CD14-positive monocyte (primary cell): Measurements from ENCODE around the gene SCAF8. TPM values are rescaled to one million over a fixed set of nuclear protein-coding genes. Genes with fewer than 3 reads are reported as not detected.

ENCODE experiments used
- DNase-seq, 3 donors: peaks; one replicate each; pipeline ENCODE4 v3.0.0-alpha.2; 2011 to 2022
- H2AFZ ChIP-seq: 2 replicates; pipeline ENCODE4 v1.6.0; 2012; ENCODE audit warnings: mild to moderate bottlenecking, low read depth, low read length, inconsistent platforms; ENCODE audit not compliant: insufficient read depth, poor library complexity, severe bottlenecking
- H3K27ac ChIP-seq, 2 donors: 1 replicate in 1 of 2; 2 replicates in 1 of 2; pipeline ENCODE4 v1.5.1; 2012 to 2013; ENCODE audit warnings: low read length in 2 of 2, control low read depth in 1 of 2, inconsistent platforms in 1 of 2, low read depth in 1 of 2, mild to moderate bottlenecking in 1 of 2
- H3K27me3 ChIP-seq, 2 donors: one replicate each; pipeline versions ENCODE4 v1.6.0 to v1.6.1; 2011 to 2013; ENCODE audit warnings: low read length in 2 of 2; ENCODE audit not compliant: control insufficient read depth in 2 of 2, insufficient read depth in 2 of 2
- H3K36me3 ChIP-seq, 2 donors: replicated peaks in 1 of 2; 1 replicate in 1 of 2; 2 replicates in 1 of 2; pipeline versions ENCODE4 v1.5.1 to v1.6.1; 2012 to 2013; ENCODE audit warnings: low read length in 2 of 2, control low read depth in 1 of 2, inconsistent platforms in 1 of 2, mild to moderate bottlenecking in 1 of 2; ENCODE audit not compliant: insufficient read depth in 2 of 2, control insufficient read depth in 1 of 2
- H3K4me1 ChIP-seq, 2 donors: 1 replicate in 1 of 2; 2 replicates in 1 of 2; pipeline versions ENCODE4 v1.5.1 to v1.6.1; 2012 to 2013; ENCODE audit warnings: low read length in 2 of 2, control low read depth in 1 of 2, inconsistent platforms in 1 of 2, mild to moderate bottlenecking in 1 of 2, moderate library complexity in 1 of 2; ENCODE audit not compliant: insufficient read depth in 2 of 2, control insufficient read depth in 1 of 2
- H3K4me2 ChIP-seq: replicated peaks from 2 replicates; pipeline ENCODE3; 2012; ENCODE audit warnings: low read length, moderate library complexity, mild to moderate bottlenecking; ENCODE audit not compliant: poor library complexity, severe bottlenecking; ENCODE audit errors: extremely low read depth
- H3K4me3 ChIP-seq, 3 experiments: fragments of 200-600 bp in 1 of 3; sonication (generic) in 1 of 3; replicated peaks in 1 of 3; 1 replicate in 2 of 3; 2 replicates in 1 of 3; pipeline ENCODE4 v1.5.1; 2011 to 2013; ENCODE audit warnings: low read length in 3 of 3, mild to moderate bottlenecking in 3 of 3, control low read depth in 2 of 3, low read depth in 2 of 3, inconsistent platforms in 1 of 3, moderate library complexity in 1 of 3
- H3K79me2 ChIP-seq: 2 replicates; pipeline ENCODE4 v1.6.0; 2012; ENCODE audit warnings: mild to moderate bottlenecking, control low read depth, inconsistent platforms, low read length, moderate library complexity; ENCODE audit not compliant: insufficient read depth
- H3K9ac ChIP-seq: 2 replicates; pipeline ENCODE4 v1.6.0; 2017; ENCODE audit warnings: low read length, mild to moderate bottlenecking; ENCODE audit not compliant: insufficient read depth, poor library complexity, severe bottlenecking
- H3K9me3 ChIP-seq, 2 donors: replicated peaks in 1 of 2; 1 replicate in 1 of 2; 2 replicates in 1 of 2; pipeline versions ENCODE4 v1.5.1 to v1.6.1; 2012 to 2013; ENCODE audit warnings: low read length in 2 of 2, control low read depth in 1 of 2; ENCODE audit not compliant: control insufficient read depth in 1 of 2, insufficient read depth in 1 of 2
- H4K20me1 ChIP-seq: 2 replicates; pipeline ENCODE4 v1.6.0; 2012; ENCODE audit warnings: mild to moderate bottlenecking, low read length, control low read depth, moderate library complexity; ENCODE audit not compliant: insufficient read depth
- H3K27ac Mint-ChIP-seq, 7 donors: one replicate each; pipeline ENCODE4 v1.8.0; 2020; ENCODE audit warnings: mild to moderate bottlenecking in 7 of 7, mixed read lengths in 7 of 7, moderate library complexity in 6 of 7, inconsistent platforms in 2 of 7
- H3K27me3 Mint-ChIP-seq, 3 donors: one replicate each; pipeline ENCODE4 v1.8.0; 2021 to 2022; ENCODE audit warnings: low read depth in 3 of 3, mild to moderate bottlenecking in 3 of 3, mixed read lengths in 3 of 3, moderate library complexity in 3 of 3, inconsistent platforms in 1 of 3
- H3K36me3 Mint-ChIP-seq, 2 donors: one replicate each; pipeline ENCODE4 v1.8.0; 2020; ENCODE audit warnings: mixed read lengths in 2 of 2, inconsistent platforms in 1 of 2, mild to moderate bottlenecking in 1 of 2
- H3K4me1 Mint-ChIP-seq: one replicate; pipeline ENCODE4 v1.8.0; 2020; ENCODE audit warnings: mild to moderate bottlenecking, mixed read lengths
- H3K4me3 Mint-ChIP-seq, 2 donors: one replicate each; pipeline ENCODE4 v1.8.0; 2020; ENCODE audit warnings: mild to moderate bottlenecking in 2 of 2, mixed read lengths in 2 of 2, moderate library complexity in 1 of 2
- H3K9me3 Mint-ChIP-seq, 7 donors: one replicate each; pipeline ENCODE4 v1.8.0; 2020 to 2022; ENCODE audit warnings: mixed read lengths in 7 of 7, mild to moderate bottlenecking in 6 of 7, moderate library complexity in 6 of 7, inconsistent platforms in 2 of 7
- CTCF ChIP-seq: fragments of 200-600 bp; IDR thresholded peaks from one replicate; pipeline ENCODE4 v1.8.0; 2022; ENCODE audit warnings: antibody characterized with exemption, mild to moderate bottlenecking
- WGBS: methylation state at CpG from one replicate; pipeline ENCODE4 v1.1.5; 2013; ENCODE audit warnings: missing lambda C conversion rate; ENCODE audit not compliant: insufficient coverage; 5-methylcytosine and 5-hydroxymethylcytosine counted together
- intact Hi-C, 2 donors: fragments of 100-400 bp; cut with micrococcal nuclease; formaldehyde crosslinking; loops; one replicate each; pipeline versions ENCODE4 v1.15.0 to v1.15.1; 2023
- polyA plus RNA-seq, 3 donors: library from polyadenylated mRNA; depleted of rRNA in 1 of 3; unstranded in 2 of 3; stranded (reverse) in 1 of 3; fragments of 300-500 nt in 2 of 3; fragments of >200 nt in 1 of 3; fragmentation: Illumina TruSeq in 2 of 3; gene quantifications; 1 replicate in 2 of 3; 2 replicates in 1 of 3; pipeline ENCODE4 v1.2.3, GENCODE V29; 2012 to 2021

The SCAF8 gene
- polyA plus RNA-seq, 3 donors = 2.8 to 18.5 (median 4.2) TPM

- Mint-ChIP-seq H3K27me3 (peaks cover 0 to 6% (median 3%) of the 10 kb centered on the region in 3 donors), H3K4me1 (peaks cover 8% of the 10 kb centered on the region), H3K36me3 (no peaks in the 10 kb centered on the region), H3K9me3 (no peaks in the 10 kb centered on the region), H3K4me3 (no peak overlapping the region), H3K27ac (no peak overlapping the region)
- Histone ChIP-seq H3K9me3 (no peaks in the 10 kb centered on the region), H3K4me2 (no peak overlapping the region), H3K4me3 (no peak overlapping the region), H3K9ac (no peak overlapping the region), H2AFZ (no peak overlapping the region), H3K79me2 (no peaks in the 10 kb centered on the region), H3K27ac (no peak overlapping the region), H3K4me1 (peaks cover 4 to 9% of the 10 kb centered on the region in 2 donors), H3K27me3 (no peaks in the 10 kb centered on the region), H3K36me3 (no peaks in the 10 kb centered on the region), H4K20me1 (no peaks in the 10 kb centered on the region)
- no peak for DNase-seq
- intact Hi-C loops = no loop called here
- no peak for TF ChIP-seq CTCF
- no CpG with 5 or more reads among the region's 3 CpGs for WGBS
These were observed 23.6 kb upstream of the SCAF8 start for GRCh38 chr6:154709621-154710020.

- Histone ChIP-seq H3K4me2 (no peak overlapping the region), H3K36me3 (no peaks in the 10 kb centered on the region), H3K4me1 (peaks cover 11 to 19% of the 10 kb centered on the region in 2 donors), H3K9ac (no peak overlapping the region), H3K27me3 (no peaks in the 10 kb centered on the region), H3K4me3 (no peak overlapping the region), H3K79me2 (no peaks in the 10 kb centered on the region), H2AFZ (no peak overlapping the region), H4K20me1 (no peaks in the 10 kb centered on the region), H3K27ac (no peak overlapping the region), H3K9me3 (no peaks in the 10 kb centered on the region)
- DNase-seq = no peak
- H3K36me3 Mint-ChIP-seq = no peaks in the 10 kb centered on the region
- no peak overlapping the region for H3K27ac Mint-ChIP-seq
- intact Hi-C loops = no loop called here
- no CpG with 5 or more reads among the region's 2 CpGs for WGBS
- peaks cover 0 to 9% (median 3%) of the 10 kb centered on the region in 3 donors for H3K27me3 Mint-ChIP-seq
- H3K4me1 Mint-ChIP-seq = peaks cover 14% of the 10 kb centered on the region
- no peak for TF ChIP-seq CTCF
- H3K9me3 Mint-ChIP-seq = peaks cover 0 to 1% (median 0%) of the 10 kb centered on the region in 7 donors
- no peak overlapping the region for H3K4me3 Mint-ChIP-seq
These were observed 22.5 kb upstream of the SCAF8 start for GRCh38 chr6:154710689-154711088.
